ENCODE results near the gene NFATC4. TPM values are rescaled to one million over a fixed set of nuclear protein-coding genes. Genes with fewer than 3 reads are reported as not detected.
"Not testable (repeated sequence)": the region's sequence is repeated elsewhere in the genome, so short reads cannot be mapped to it uniquely, and the experiment has no call there.

Gene NFATC4
- total RNA-seq, 2 experiments from 2014 or later: 1.3 TPM; not detected in 1

DNA sequence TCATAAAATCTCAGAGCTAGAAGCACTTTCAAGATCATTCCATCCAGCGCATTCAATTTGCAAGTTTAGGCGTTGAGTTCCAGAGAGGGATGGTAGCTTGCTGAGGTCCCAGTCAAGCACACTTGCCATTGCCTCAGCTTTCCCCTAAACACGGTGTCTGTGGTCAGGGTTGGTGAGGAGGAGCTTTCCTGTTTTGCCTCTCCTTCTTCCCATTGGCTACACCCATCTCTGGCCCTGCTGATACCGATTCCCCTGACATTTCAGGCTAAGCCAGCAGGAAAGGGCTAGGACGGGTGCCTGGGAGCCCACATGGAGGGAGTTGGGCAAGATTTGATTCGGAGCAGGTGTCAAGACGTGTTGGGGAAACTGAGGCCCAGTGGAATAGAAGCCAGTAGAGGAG lies 9.1 kb downstream of the NFATC4 start:
- Mint-ChIP-seq H3K4me3 (no peak overlapping the region), H3K27me3 (peaks cover 3% of the 10 kb centered on the region), H3K9me3 (ENCODE audit: low read depth) (no peaks in the 10 kb centered on the region), H3K36me3 (no peaks in the 10 kb centered on the region), H3K27ac (no peak overlapping the region), H3K4me1 (no peaks in the 10 kb centered on the region)
- ATAC-seq: no peak
- DNase-seq: no peak
- CTCF ChIA-PET: no interaction called here

DNA sequence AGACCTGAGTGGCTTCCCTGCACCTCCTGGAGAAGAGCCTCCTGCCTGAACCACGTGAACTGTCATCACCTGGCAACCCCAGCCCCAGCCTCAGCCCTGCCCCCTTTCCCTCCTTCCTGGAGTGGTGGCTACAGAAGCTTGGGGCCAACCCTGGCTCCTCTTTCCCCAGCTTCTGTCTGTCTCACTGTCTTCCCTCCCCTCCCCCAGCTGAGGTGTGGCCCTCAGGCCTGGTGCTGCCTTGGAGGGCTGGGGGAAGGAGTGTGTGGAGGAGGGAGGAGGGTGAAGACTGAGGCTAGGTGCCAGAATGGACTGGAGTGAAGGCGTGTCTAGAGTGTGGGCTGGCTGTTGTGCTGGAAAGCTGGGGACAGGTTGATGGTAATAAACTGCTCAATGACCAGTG lies 9.7 kb downstream of the NFATC4 start:
- no peaks in the 10 kb centered on the region for H3K4me1 Mint-ChIP-seq
- CTCF ChIA-PET: interaction anchor here (0.8 to 1.7 kb wide), 2 partner anchors 44 to 54 kb away, joined by 3 to 4 read pairs; no protein-coding TSS in a partner anchor
- H3K27me3 Mint-ChIP-seq: peaks cover 3% of the 10 kb centered on the region
- H3K9me3 Mint-ChIP-seq (ENCODE audit: low read depth): no peaks in the 10 kb centered on the region
- H3K4me3 Mint-ChIP-seq: no peak overlapping the region
- ATAC-seq: no peak
- H3K27ac Mint-ChIP-seq: no peak overlapping the region
- no peaks in the 10 kb centered on the region for H3K36me3 Mint-ChIP-seq
- no peak for DNase-seq

DNA sequence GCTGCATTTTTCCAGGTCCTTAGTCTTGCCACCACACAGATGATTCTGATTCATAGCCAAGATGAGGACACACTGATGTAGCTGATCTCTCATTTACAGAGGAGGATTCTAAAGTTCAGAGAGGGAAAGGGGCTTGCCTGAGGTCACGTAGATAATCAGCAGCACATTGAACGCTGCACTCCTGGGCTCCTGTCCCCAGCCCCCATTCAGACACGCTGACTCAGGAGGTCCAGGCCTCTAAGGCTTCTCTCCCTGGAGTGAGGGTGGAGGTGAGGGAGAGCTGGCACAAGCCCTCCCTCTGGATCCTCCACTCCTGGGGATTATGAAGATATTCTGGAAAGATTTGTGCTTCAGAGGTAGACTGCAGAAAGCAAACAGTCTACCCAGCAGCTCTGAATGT lies 10.3 kb downstream of the NFATC4 start:
- H3K9me3 Mint-ChIP-seq (ENCODE audit: low read depth): no peaks in the 10 kb centered on the region
- peaks cover 3% of the 10 kb centered on the region for H3K27me3 Mint-ChIP-seq
- H3K4me3 Mint-ChIP-seq: no peak overlapping the region
- ATAC-seq (no peak), DNase-seq (no peak)
- CTCF ChIA-PET: interaction anchor here (0.5 to 1.7 kb wide), 3 partner anchors 45 to 104 kb away, joined by 3 to 4 read pairs (median 3); no protein-coding TSS in a partner anchor
- H3K4me1 Mint-ChIP-seq: no peaks in the 10 kb centered on the region
- H3K27ac Mint-ChIP-seq: no peak overlapping the region
- no peaks in the 10 kb centered on the region for H3K36me3 Mint-ChIP-seq

DNA sequence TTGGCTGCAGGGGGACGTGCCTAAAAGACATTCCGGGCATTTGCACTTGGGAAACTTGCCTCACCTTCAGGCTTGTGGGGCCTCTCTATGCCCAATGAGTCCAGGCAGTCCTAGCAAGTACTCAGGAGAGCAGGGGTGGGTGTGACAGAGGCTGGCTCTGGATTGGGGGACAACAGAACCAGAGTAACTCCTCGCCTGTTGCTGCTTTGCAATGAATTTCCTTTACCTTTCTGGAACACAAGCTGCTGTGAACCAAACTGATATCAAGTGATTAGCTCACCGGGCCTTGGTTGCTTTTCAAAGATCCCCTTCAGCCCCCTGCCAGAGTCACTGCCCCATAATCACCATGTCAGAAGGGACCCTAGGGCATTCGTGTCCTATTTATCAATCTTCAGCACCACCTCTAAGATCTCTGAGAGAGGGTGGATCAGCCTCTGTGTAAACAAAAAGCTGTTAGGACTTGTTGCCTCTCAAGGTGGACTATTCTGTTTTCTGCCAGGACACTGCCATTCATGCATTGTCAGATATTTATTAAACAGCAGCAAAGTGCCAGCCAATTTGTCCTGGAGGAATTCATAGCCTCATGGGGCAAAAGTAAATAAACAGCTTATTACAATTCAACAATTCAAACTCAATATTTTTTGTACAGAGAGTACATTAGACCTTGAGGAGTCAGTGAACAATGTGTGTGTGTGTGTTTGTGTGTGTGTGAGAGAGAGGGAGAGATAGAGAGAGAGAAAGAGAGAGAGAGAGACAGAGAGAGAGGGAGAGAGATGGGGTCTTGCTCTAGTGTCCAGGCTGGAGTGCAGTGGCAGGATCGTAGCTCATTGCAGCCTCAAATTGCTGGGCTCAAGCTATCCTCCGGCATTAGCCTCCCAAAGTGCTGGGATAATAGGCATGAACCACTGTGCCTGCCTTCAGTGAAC lies 11.3 kb downstream of the NFATC4 start:
- Mint-ChIP-seq H3K9me3 (ENCODE audit: low read depth) (no peaks in the 10 kb centered on the region), H3K36me3 (no peaks in the 10 kb centered on the region), H3K4me3 (no peak overlapping the region), H3K4me1 (no peaks in the 10 kb centered on the region), H3K27ac (no peak overlapping the region), H3K27me3 (no peaks in the 10 kb centered on the region)
- ATAC-seq (no peak), DNase-seq (no peak)
- CTCF ChIA-PET: interaction anchor here (0.5 to 1.7 kb wide), 2 partner anchors 52 to 105 kb away, joined by 3 to 4 read pairs; no protein-coding TSS in a partner anchor

- Mint-ChIP-seq H3K27me3 (no peaks in the 10 kb centered on the region), H3K9me3 (ENCODE audit: low read depth) (no peaks in the 10 kb centered on the region), H3K4me1 (no peaks in the 10 kb centered on the region), H3K36me3 (no peaks in the 10 kb centered on the region), H3K4me3 (no peak overlapping the region), H3K27ac (no peak overlapping the region)
- DNase-seq (no peak), ATAC-seq (no peak)
- CTCF ChIA-PET: no interaction called here
Measured at GRCh38 chr14:24379907-24380730, 12.1 kb downstream of the NFATC4 start.

DNA sequence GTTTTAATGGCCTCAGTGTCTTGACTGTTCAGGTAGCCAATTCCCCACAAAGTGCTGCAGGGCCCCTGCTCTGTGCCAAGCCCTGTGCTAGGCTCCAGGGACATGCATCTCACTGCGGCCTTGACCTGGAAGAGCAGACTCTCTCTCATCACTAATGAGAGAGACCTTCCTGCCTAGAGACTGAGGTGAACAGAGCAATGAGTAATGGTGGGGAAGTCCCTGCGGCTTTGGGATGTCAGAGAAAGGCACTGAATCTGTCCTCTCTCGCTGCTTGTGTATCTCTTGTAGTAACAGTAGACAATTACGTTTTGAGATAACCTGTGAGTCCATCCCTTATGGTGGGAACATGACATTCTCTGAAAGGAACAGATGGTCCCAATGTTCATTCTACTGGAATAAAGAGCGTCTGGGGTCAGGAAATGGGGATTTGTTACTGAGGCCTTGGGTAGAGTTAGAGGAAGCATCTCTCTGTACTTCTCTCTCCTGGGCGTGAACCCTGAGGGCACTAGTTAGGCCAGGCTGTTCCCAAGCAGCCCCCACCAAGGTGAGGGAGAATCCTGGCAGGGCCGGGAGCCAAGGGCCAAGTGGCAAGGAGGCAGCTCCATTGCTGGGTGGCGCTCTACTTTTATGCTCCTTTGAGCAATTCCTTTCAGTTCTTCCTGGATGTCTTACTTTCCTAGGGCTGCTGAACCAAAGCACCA lies 13.5 kb downstream of the NFATC4 start:
- ATAC-seq (no peak), DNase-seq (no peak)
- H3K36me3 Mint-ChIP-seq: no peaks in the 10 kb centered on the region

DNA sequence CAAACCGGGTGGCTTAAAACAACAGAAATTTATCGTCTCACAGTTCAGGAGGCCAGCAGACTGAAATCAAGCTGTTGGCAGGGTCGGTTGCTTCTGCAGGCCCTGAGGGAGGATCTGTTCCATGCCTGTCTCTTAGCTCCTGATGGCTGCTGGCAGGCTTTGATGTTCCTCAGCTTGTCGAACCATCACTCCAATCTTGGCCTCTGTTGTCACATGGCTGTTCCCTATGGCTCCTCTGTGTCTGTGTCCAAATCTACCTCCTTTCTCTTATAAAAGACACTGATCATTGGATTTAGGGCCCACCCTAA lies 14.0 kb downstream of the NFATC4 start:
- no peaks in the 10 kb centered on the region for H3K4me1 Mint-ChIP-seq
- no peaks in the 10 kb centered on the region for H3K9me3 Mint-ChIP-seq (ENCODE audit: low read depth)
- H3K27me3 Mint-ChIP-seq: peaks cover 10% of the 10 kb centered on the region
- H3K27ac Mint-ChIP-seq: no peak overlapping the region
- ATAC-seq: no peak
- H3K4me3 Mint-ChIP-seq: no peak overlapping the region
- CTCF ChIA-PET: no interaction called here
- no peaks in the 10 kb centered on the region for H3K36me3 Mint-ChIP-seq
- DNase-seq: no peak

More for the DNA sequence above, 13.5 kb downstream of the NFATC4 start:
- CTCF ChIA-PET: no interaction called here
- Mint-ChIP-seq H3K27me3 (peaks cover 5% of the 10 kb centered on the region), H3K9me3 (ENCODE audit: low read depth) (no peaks in the 10 kb centered on the region), H3K4me1 (no peaks in the 10 kb centered on the region), H3K27ac (no peak overlapping the region), H3K4me3 (no peak overlapping the region)

DNA sequence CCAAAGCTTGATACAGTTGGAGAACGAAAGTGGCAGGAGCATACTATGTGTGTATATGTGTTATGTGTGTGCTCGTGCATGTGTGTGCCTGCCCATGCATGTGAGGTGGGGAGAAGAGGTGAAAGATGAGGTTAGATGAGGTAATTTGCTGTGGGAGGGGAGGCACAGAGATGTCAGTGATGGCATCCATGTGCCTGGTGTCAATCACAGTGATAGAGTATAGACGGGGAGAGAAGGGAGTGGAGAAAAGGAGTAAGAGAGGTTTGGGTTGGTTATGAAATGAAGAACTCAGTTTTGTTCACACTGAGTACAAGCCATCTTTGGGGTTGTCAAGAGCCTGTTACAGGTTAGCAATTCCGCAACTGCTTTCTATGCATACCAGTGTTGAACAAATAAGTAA lies 16.2 kb downstream of the NFATC4 start:
- Mint-ChIP-seq H3K4me3 (no peak overlapping the region), H3K4me1 (no peaks in the 10 kb centered on the region), H3K36me3 (no peaks in the 10 kb centered on the region), H3K9me3 (ENCODE audit: low read depth) (no peaks in the 10 kb centered on the region), H3K27ac (no peak overlapping the region), H3K27me3 (peaks cover 25% of the 10 kb centered on the region)
- no peak for DNase-seq
- CTCF ChIA-PET: no interaction called here
- no peak for ATAC-seq

GRCh38 chr14:24385524-24385923 lies 17.5 kb downstream of the NFATC4 start:
- Mint-ChIP-seq H3K36me3 (no peaks in the 10 kb centered on the region), H3K27me3 (peaks cover 32% of the 10 kb centered on the region), H3K27ac (no peak overlapping the region), H3K9me3 (ENCODE audit: low read depth) (no peaks in the 10 kb centered on the region), H3K4me3 (no peak overlapping the region), H3K4me1 (no peaks in the 10 kb centered on the region)
- ATAC-seq (no peak), DNase-seq (no peak)
- CTCF ChIA-PET: interaction anchor here (1.1 kb wide), 1 partner anchor 46 kb away, joined by 4 read pairs; no protein-coding TSS in a partner anchor

- Mint-ChIP-seq H3K9me3 (ENCODE audit: low read depth) (no peaks in the 10 kb centered on the region), H3K36me3 (no peaks in the 10 kb centered on the region), H3K4me1 (no peaks in the 10 kb centered on the region), H3K27ac (no peak overlapping the region), H3K27me3 (peaks cover 41% of the 10 kb centered on the region), H3K4me3 (no peak overlapping the region)
- DNase-seq (no peak), ATAC-seq (no peak)
- CTCF ChIA-PET: interaction anchor here (0.9 kb wide), 1 partner anchor 9 kb away, joined by 3 read pairs; no protein-coding TSS in a partner anchor
Measured at GRCh38 chr14:24387009-24387345, 19.0 kb downstream of the NFATC4 start.

GRCh38 chr14:24387579-24387978 lies 19.6 kb downstream of the NFATC4 start:
- CTCF ChIA-PET: not testable (repeated sequence)

GRCh38 chr14:24388474-24389179 lies 20.6 kb downstream of the NFATC4 start:
- CTCF ChIA-PET: interaction anchor here (0.7 to 1.5 kb wide), 2 partner anchors 42 to 43 kb away, joined by 3 to 4 read pairs; no protein-coding TSS in a partner anchor
- no peak overlapping the region for H3K4me3 Mint-ChIP-seq

More at GRCh38 chr14:24387579-24387978, 19.6 kb downstream of the NFATC4 start:
- DNase-seq; H3K27ac Mint-ChIP-seq; H3K4me3 Mint-ChIP-seq; H3K9me3 Mint-ChIP-seq (ENCODE audit: low read depth); H3K4me1 Mint-ChIP-seq; ATAC-seq; H3K36me3 Mint-ChIP-seq: not testable (repeated sequence)
- peaks cover 44% of the 10 kb centered on the region for H3K27me3 Mint-ChIP-seq

More at GRCh38 chr14:24388474-24389179, 20.6 kb downstream of the NFATC4 start:
- Mint-ChIP-seq H3K27me3 (peaks cover 45% of the 10 kb centered on the region), H3K4me1 (no peaks in the 10 kb centered on the region), H3K36me3 (no peaks in the 10 kb centered on the region), H3K9me3 (ENCODE audit: low read depth) (no peaks in the 10 kb centered on the region), H3K27ac (no peak overlapping the region)
- DNase-seq (no peak), ATAC-seq (no peak)
